SIG-M5 (cell line): Measurements from ENCODE around the gene FXN.
"Not testable (repeated sequence)": the region's sequence is repeated elsewhere in the genome, so short reads cannot be mapped to it uniquely, and the experiment has no call there.

Experiments used
- DNase-seq: peaks from one replicate; lab custom pipeline; 2025; lab: John Stamatoyannopoulos, UW

The FXN gene

DNA sequence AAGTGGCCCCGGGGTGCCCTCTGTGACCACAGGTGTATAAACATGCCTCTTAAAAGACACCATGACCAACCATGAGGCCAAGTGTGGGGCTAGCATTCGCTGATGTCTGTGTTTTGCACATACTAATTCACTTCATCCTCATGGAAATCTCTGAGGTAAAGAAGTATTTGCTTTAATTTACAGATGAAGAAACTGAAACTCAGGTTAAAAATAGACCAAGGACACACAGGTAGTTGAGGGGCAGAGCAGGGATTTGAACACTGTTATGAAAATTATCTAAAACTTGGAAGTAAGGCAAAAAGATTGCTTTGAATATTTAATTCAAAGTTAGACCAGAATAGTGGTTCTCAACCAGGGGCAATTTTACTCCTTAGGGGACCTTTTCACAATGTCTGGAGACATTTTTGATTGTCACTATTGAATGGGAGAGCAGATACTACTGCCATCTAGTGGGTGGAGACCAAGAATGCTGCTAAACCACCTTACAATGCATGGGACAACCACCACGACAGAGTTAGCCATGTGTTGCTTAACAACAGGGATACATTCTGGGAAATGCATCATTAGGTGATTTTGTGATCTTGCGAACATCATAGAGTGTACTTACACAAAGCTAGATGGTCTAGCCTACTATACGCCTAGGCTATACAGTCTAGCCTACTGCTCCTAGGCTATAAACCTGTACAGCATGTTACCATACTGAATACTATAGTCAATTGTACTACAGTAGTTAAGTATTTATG lies 8.0 kb upstream of the FXN start:
- DNase-seq: no peak

DNA sequence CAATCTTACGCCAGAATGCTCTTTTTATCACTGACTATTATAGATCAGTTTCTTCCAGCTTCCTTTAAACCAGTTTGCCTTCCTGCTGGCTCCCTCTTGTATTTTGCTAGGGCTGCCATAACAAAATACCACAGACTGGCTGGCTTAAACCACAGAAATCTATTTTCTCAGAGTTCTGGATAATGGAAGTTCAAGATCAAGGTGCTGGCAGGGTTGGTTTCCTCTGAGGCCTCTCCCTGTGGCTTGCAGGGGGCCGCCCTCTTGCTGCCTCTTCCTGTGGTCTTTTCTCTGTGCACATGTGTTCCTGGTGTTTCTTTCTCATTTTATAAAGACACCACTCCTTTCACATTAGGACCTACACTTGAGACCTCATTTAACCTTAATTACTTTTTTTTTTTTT lies 6.8 kb upstream of the FXN start:
- no peak for DNase-seq

GRCh38 chr9:69029535-69029934 lies 6.0 kb upstream of the FXN start:
- DNase-seq: no peak

DNA sequence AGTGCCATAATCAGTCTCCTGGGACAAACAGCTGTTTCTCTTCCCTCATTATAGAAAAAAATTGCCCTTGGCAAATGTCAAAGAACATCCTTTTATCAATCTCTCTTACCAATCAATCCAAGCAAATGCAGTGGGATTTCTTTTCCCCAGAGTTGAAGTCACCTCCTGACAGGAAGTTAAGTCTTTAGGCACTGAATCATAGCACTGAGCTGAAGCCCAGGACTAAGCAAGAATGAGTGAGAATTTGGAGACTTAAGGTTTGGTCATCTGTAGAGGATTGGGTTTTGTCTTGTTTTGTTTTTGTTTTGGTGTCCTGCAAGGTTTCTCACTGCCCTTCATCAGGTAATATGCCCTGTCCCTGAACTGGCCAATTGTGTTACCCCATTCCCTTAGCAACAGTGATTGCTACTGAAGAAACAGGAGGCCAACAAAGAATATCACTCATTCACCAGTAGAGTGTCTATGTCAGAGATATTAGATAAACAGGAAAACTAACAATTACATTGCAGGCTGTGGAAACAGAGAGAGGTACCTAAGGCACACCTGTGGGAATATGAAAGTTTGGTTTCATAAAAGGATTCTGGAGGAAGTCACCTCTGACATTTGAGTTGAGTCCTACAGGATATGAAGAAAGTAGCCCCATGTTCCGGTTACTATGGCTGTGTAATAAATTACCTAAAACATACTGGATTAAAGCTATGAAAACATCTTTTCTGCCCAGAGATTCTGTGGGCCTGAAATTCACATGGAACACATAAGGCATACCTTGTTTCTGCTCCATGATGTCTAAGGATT lies 4.5 kb upstream of the FXN start:
- no peak for DNase-seq

DNA sequence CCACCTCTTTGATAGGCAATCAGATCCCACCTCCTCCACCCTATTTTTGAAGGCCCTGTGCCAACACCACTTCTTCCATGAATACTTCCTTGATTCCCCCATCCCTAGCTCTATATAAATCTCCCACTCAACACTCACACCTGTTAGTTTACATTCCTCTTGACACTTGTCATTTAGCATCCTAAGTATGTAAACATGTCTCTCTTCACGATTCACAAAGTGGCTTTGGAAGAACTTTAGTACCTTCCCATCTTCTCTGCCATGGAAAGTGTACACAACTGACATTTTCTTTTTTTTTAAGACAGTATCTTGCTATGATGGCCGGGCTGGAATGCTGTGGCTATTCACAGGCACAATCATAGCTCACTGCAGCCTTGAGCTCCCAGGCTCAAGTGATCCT lies 1.5 kb upstream of the FXN start:
- no peak for DNase-seq

- DNase-seq: no peak
Observed at GRCh38 chr9:69036309-69036708, 757 bp downstream of the FXN start.

DNA sequence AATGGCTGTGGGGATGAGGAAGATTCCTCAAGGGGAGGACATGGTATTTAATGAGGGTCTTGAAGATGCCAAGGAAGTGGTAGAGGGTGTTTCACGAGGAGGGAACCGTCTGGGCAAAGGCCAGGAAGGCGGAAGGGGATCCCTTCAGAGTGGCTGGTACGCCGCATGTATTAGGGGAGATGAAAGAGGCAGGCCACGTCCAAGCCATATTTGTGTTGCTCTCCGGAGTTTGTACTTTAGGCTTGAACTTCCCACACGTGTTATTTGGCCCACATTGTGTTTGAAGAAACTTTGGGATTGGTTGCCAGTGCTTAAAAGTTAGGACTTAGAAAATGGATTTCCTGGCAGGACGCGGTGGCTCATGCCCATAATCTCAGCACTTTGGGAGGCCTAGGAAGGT lies 1.2 kb downstream of the FXN start:
- DNase-seq: no peak

GRCh38 chr9:69040646-69041045 lies 5.1 kb downstream of the FXN start:
- no peak for DNase-seq

DNA sequence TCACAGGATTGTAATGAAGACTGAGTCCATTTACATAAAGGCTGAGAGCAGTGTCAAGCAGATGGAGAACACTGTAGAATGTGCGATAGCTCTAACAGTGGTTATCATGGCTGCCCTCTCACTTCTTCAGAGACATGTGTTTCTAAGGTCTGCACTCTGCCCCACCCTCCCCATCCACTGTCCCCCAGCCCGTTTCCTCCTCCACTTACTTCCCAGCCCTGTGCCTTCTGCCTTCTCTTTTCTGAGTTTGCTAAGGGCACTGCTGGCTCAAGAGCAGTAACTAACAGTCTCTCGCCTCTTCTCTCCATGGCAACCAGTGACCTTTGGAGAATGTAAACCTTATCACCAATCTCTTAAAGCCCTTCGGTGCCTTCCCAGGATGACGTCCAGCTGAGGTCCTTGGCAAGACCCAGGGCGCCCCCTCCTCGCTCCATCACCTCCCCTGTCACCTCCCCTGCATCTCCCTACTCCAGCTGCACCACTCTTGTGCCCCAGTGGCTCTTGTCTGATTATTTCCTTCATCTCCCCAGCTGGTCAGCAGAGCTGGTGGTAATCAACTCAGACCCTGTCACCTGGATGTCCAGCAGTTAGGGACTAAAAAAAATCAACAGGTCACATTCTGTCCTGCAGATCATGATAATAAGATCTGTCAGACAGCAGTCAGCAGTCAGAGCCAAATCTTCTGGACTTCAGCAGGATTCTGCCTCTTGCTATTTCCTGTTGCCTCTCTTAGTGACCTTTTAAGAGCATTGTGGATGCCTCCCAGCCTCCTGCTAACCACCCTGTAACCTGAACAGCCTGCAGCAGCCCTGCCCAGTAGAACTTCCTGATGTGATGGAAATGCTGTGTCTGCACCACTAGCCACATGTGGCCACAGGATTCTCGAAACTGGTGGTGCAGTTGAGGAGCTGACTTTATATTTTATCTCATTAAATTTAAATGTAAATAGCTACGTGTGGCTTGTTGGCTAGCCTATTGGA lies 9.0 kb downstream of the FXN start:
- DNase-seq: no peak

GRCh38 chr9:69045821-69046220 lies 10.3 kb downstream of the FXN start:
- DNase-seq: no peak

- DNase-seq: no peak
Observed at GRCh38 chr9:69046723-69047122, 11.2 kb downstream of the FXN start.

DNA sequence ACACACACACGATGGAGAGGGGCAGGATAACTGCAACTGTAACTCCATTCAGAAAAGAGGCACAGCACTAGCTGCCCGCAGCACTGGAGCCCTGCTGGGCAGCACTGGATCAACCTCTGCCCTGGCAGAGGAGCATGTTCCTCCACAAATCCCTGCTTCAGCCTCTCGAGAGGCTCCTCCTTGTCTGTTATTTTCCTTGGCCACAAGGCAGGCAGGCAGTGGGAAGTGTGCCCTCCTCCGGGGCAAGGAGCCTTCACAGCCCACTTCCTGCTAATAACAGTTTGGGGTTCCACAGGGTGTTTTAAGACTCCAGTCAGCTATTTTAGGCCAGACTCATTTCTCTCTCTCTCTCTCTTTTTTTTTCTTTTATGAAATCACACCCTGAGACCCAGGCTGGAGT lies 11.8 kb downstream of the FXN start:
- no peak for DNase-seq

DNA sequence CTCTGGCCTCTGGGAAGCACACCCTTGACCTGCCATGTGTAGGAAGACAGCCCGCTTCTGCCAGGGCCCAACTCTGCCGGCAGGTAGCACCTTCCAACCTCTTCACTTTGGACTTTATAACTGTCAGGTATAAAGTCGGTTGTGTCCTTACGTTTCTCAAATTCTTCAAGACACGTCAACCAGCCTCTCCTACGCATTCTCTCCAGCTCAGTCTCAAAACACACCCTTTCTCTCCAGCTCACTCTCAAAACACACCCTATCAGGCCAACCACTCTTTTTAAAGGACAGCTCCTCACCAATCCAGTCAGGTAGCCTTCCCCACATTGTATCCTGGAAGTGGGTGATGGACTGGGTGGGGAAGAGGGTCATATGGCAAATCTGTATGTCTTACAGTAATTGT lies 13.5 kb downstream of the FXN start:
- no peak for DNase-seq

- not testable (repeated sequence) for DNase-seq
Observed at GRCh38 chr9:69050936-69051335, 15.4 kb downstream of the FXN start.

GRCh38 chr9:69054989-69055388 lies 19.4 kb downstream of the FXN start:
- no peak for DNase-seq

- DNase-seq: no peak
Observed at GRCh38 chr9:69056191-69056815, 20.8 kb downstream of the FXN start.

DNA sequence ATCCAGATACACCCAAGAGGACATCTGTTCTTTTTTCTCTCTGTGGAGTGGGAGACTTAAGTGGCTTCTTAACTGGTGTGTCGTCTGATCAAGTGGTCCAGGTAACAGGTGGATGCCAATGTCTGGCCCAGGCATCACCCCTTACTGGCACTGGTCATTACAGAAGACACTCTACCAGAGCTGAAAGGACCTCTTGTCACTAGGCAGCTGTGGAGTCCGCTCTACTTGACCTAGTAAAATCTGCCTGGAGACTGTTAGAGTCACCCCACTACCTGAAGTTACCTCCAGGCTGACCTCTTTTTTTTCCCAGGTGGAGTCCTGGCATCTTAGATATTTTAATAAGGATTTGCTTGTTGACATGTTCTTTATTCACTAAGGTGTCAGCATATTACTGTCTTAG lies 22.5 kb downstream of the FXN start:
- no peak for DNase-seq

DNA sequence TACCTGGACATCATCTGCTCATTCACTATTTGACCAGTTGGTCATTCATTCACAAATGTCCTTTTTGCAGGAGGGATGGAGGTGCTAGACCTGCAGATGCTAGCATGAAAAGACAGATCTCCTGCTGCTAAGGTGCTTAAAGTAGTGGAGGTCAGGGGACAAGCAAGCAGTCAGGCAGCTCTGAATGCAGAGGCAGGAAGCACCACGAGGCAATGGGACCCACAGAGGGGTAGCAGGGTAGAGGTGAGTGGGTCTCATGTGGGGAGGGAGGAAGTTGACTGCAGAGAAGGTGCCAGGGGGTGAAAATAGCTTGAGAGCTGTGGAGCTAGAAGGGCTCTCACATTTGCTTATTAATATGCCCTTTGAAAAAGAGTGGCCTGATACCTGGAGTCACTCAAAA lies 25.2 kb downstream of the FXN start:
- DNase-seq: no peak

- no peak for DNase-seq
Observed at GRCh38 chr9:69062195-69062594, 26.6 kb downstream of the FXN start.

- DNase-seq: no peak
Observed at GRCh38 chr9:69063839-69064238, 28.3 kb downstream of the FXN start.

DNA sequence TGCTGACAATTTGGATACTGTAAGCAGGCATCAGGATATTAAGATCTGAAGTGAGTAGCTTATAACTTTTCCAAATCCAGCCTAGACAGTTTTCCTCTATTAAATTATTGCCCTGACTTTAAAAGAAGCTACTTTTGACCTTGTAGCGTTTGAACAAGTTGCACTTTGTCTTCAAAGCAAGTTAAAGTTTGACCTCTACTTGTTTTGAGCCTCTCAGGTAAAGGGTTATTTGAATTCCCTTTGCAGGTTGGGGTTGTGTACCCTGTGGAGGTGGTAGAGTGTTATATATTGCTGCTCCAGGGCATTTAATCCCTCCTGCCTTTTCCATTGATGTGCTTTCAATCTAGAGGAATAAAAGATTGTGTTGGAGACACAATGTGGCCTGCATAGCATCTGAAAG lies 30.1 kb downstream of the FXN start:
- no peak for DNase-seq

- DNase-seq: no peak
Observed at GRCh38 chr9:69066955-69067354, 31.4 kb downstream of the FXN start.
